NCI-H774 (cell line): ENCODE measurements around the gene OR14K1.
"Not testable (repeated sequence)": the region's sequence is repeated elsewhere in the genome, so short reads cannot be mapped to it uniquely, and the experiment has no call there.

Experiments used
- DNase-seq: peaks from one replicate; lab custom pipeline; 2025; lab: John Stamatoyannopoulos, UW

OR14K1 gene

GRCh38 chr1:247738315-247738714 lies at the start of gene OR14K1:
TSS of gene OR14K1 (plus strand) at chr1:247738615. CDS start at chr1:247738615, 0 bp downstream.
- no peak for DNase-seq

- DNase-seq = no peak
Measured at GRCh38 chr1:247701338-247701737, 37.1 kb upstream of the OR14K1 start.

GRCh38 chr1:247710681-247711080 lies 27.7 kb upstream of the OR14K1 start:
- not testable (repeated sequence) for DNase-seq

- DNase-seq = no peak
Measured at GRCh38 chr1:247713753-247714152, 24.7 kb upstream of the OR14K1 start.

GRCh38 chr1:247716546-247716945 lies 21.9 kb upstream of the OR14K1 start, which contains the start of gene OR6F1:
TSS of gene OR6F1 (minus strand) at chr1:247716646. CDS start at chr1:247712755, 3,891 bp downstream.
- no peak for DNase-seq

GRCh38 chr1:247721222-247721621 lies 17.2 kb upstream of the OR14K1 start:
- no peak for DNase-seq

- DNase-seq = no peak
Measured at GRCh38 chr1:247740721-247741120, 2.3 kb downstream of the OR14K1 start.

- no peak for DNase-seq
Measured at GRCh38 chr1:247741756-247742155, 3.3 kb downstream of the OR14K1 start.

GRCh38 chr1:247742215-247742760 lies 3.9 kb downstream of the OR14K1 start:
- DNase-seq = not testable (repeated sequence)

- DNase-seq = no peak
Measured at GRCh38 chr1:247746391-247746935, 8.0 kb downstream of the OR14K1 start.

- DNase-seq = no peak
Measured at GRCh38 chr1:247747616-247748015, 9.2 kb downstream of the OR14K1 start.

- DNase-seq = no peak
Measured at GRCh38 chr1:247748041-247748440, 9.6 kb downstream of the OR14K1 start, which contains the start of gene OR14A2. TSS of gene OR14A2 (minus strand) at chr1:247748141.

- DNase-seq = no peak
Measured at GRCh38 chr1:247749870-247750269, 11.5 kb downstream of the OR14K1 start.

GRCh38 chr1:247754311-247754710 lies 15.9 kb downstream of the OR14K1 start:
- DNase-seq = not testable (repeated sequence)

- DNase-seq = no peak
Measured at GRCh38 chr1:247760456-247760855, 22.0 kb downstream of the OR14K1 start, which contains the start of gene OR1C1. TSS of gene OR1C1 (minus strand) at chr1:247760556. CDS start at chr1:247758406, 2,150 bp downstream.

GRCh38 chr1:247769603-247770002 lies 31.2 kb downstream of the OR14K1 start:
- no peak for DNase-seq
